GM18951 (cell line): ENCODE results near the gene PI4KA.

Experiments
- POLR2A ChIP-seq: IDR thresholded peaks from 4 replicates; pipeline ENCODE4 v1.6.1; 2011; ENCODE audit warnings: mild to moderate bottlenecking; ENCODE audit not compliant: insufficient read length, insufficient read depth; ENCODE audit errors: extremely low read depth
- in situ Hi-C: fragments of 300-500 bp; cut with MboI; formaldehyde crosslinking; loops from one replicate; pipeline ENCODE4 v1.12.0; 2022; ENCODE audit warnings: low sequenced_read_pairs, mixed read lengths, inconsistent platforms; ENCODE audit not compliant: unreplicated experiment

PI4KA gene

DNA sequence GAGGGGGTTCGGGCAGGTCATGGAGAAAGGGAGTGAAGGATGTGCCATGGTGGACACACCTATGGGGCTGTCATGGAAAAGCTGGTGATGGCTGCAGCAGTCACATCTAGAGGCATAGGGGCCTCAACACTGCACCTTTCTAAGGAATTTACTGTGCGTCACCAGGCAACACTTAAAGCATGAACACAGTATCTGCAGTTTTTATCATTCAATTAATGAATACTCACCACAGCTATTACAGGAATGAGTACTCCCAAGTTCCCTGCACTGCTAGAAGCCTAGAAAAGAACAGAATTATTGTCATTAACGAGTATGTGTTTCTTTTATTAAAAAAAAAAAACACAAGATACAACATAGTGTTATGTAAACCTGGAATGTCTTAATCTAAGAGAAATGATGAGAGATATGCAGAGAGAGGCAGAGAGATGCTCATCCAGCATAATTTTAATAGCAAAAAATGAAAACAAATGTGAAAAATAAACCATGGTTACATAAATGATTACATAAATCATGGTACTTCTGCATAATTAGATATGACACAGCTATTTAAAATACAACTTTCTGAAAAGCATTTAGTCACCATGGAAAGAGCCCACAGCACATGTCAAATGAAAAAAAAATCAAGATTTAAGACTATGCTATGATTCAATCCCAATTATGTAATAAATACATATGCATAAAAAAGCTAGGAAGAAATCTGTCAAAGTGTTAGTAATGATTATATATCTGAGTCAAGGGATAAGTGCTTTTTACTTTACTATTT is 65.5 kb downstream of the PI4KA start:
- no peak for TF ChIP-seq POLR2A
- in situ Hi-C loops, result no loop called here

DNA sequence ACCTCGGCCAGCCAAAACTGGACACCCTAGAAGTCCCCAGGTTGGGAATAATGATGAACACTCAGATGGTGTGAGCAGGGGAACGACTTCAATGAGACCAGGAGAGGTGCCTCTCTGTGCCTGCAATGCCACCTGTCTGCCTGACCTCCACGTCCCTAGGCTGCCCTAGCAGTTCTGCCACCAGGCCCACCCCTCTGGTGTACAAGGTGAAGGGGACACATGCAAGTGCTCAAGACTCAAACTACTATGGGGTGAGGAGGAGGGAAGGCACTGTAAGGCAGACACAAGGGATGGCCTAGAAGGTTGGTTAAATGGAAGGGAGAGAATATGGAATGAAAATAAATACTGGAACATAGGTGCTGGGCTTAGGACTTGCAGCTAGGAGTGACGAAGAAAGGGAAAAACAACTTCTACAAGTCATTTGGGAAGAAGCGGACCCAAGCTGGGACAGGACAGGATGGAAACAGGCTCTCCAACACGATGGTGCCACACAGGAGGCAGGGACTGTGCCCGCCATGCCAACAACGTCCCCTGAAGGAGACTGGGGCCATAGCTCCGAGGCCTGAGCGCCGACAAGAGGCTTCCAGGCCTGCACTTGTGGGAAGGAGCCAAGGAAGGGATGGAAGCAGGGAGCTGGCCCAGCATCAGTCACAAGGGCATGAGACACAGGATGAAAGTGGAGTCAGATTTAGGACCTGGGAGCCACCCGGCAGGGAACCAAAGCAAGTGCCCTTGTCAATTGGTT is 66.2 kb downstream of the PI4KA start:
- no peak for TF ChIP-seq POLR2A
- in situ Hi-C loops, result no loop called here

DNA sequence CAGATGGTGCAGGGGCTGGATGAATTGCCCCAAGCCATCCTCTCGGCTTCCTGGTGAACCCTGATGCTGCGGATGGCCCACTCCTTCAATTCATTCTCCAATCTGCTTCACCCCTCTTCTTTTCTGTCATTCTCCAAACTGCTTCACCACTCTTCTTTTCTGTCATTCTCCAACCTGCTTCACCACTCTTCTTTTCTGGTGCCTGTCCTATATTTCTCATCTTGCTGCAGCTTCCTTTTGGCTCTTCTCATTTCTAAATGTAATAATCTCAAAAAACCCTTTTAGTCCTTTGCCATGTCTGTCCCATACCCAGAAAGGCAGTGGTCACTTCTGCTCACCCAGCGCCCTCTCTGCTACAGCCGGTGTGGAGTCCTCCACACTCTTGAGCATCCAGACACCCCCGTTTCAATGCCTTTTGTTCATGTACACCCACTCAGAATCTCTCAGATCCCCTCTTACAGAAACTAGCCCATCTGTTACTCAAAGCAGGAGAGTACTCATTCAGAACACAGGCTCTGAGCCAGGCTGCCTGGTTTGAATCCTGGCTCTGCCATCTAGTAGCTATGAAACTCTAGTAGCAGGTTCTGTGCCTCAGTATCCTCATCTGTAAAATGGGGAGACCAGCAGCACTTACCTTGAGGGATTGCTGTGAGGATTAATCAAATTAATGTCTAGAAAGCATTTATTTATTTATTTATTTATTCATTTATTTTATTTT is 69.8 kb downstream of the PI4KA start:
- no peak for TF ChIP-seq POLR2A

DNA sequence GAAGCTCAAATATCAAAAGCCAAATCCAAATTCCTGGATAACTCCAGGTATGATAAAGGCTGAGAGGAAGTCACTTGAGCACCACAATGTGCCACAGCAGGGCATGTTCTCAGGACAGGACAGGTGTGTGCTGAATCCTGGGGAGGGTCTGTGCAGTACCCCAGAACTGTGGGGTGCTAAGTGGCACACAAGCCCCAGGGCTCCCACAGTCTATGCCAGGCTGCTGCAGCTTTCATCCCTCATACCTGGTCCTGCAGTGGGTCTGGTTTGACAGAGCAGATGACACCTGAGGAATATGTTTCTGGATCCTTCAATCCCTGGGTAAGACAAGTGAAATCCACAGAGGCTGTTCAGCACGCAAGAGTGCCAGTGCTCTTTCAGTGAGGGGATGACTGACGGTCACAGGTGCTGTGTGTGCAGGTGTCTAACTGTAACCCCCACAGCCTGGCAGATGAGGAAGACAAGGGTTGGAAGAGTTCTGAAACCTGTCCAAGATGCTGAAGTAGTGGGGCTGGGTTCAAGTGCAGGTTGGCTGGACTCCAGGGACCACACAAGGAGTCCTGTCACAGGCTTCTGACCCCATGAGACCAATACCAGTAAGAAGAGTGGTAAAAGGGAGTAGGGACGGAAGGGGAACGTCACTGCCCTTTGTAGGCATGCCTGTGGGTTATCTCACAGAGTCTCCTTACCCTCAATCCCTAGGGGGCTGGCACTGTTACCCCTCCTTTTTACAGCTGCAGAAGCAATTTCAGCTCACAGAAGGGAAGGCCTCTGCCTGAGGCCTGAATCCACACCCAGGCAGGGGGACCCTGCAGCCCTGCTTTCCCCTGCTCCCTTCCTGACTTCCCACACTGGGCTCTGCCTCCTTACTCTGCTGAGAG is 70.6 kb downstream of the PI4KA start:
- in situ Hi-C loops, result no loop called here

More for the DNA sequence above, 69.8 kb downstream of the PI4KA start:
- in situ Hi-C loops, result no loop called here

DNA sequence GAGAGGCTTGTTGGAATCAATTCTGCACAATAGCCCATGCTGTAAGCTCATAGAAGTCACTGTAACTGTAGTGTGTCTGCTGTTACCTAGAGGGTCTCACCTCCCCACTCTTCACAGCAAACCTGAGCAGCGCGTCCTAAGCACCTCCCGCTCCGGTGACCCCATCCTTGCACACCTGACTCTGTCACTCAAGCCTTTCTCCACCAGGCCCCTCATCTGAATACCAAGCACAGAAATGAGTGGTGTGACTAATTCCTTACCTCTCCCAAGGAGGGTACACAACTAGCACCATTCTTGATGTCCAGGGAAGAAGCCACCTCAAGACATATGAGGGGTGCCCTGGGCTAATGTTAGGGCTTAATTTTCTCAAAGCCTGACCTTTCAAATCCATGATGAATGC is 71.4 kb downstream of the PI4KA start:
- TF ChIP-seq POLR2A, result no peak
- in situ Hi-C loops, result no loop called here

More for the DNA sequence above, 70.6 kb downstream of the PI4KA start:
- no peak for TF ChIP-seq POLR2A

DNA sequence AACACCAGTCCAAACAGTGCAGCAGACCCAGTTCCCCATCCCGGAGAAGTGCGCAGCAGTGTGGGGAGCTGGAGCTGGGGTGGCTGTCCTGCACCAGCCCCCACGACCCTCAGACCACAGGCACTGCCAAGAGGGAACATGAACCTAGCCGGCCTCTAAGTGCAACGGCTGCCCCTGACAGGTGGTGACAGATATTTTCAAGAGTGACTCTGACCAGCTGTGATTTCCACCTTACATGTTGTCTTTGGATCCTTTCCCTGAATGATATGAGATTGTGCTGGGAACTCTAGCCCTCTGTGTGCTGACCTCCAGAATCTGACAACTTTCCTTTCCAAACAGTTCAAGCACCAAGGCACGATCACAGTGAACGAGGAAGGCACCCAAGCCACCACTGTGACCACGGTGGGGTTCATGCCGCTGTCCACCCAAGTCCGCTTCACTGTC is 72.1 kb downstream of the PI4KA start:
- no peak for TF ChIP-seq POLR2A
- in situ Hi-C loops, result no loop called here

DNA sequence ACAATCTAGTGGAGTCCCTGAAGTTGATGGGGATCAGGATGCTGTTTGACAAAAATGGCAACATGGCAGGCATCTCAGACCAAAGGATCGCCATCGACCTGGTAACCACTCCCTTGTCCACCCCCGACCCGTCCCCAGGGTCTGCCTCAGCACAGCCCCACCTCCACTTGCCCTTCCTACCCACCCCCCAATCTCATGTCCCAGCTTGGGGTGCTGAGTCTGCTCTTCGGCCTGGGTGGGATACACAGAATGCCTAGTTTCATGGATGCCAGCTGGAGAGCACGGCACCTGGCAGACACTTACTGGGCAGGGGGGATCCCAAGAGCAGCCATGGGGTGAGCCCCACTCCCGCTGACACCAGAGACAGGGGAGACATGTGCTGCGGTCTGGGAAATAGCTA is 72.6 kb downstream of the PI4KA start:
- no peak for TF ChIP-seq POLR2A
- in situ Hi-C loops, result no loop called here

DNA sequence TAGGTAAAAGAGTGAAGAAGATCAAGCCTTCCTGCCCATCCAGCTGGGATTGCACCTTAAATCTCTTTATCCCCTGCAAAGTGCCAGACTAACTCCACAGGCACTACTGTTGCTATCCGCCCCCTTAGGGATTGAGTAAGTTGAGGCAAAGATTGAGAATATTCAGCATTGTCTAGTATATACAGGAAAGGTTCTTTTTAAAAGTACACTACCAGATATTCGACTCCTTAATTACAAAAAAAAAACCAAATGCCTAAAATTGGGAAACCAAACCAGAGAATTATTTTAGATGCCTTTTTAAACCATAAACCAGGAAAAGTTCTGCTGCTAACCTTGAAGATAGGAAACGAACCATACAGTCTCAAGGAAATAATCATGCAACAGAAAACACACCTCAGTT is 73.2 kb downstream of the PI4KA start:
- in situ Hi-C loops, result no loop called here

DNA sequence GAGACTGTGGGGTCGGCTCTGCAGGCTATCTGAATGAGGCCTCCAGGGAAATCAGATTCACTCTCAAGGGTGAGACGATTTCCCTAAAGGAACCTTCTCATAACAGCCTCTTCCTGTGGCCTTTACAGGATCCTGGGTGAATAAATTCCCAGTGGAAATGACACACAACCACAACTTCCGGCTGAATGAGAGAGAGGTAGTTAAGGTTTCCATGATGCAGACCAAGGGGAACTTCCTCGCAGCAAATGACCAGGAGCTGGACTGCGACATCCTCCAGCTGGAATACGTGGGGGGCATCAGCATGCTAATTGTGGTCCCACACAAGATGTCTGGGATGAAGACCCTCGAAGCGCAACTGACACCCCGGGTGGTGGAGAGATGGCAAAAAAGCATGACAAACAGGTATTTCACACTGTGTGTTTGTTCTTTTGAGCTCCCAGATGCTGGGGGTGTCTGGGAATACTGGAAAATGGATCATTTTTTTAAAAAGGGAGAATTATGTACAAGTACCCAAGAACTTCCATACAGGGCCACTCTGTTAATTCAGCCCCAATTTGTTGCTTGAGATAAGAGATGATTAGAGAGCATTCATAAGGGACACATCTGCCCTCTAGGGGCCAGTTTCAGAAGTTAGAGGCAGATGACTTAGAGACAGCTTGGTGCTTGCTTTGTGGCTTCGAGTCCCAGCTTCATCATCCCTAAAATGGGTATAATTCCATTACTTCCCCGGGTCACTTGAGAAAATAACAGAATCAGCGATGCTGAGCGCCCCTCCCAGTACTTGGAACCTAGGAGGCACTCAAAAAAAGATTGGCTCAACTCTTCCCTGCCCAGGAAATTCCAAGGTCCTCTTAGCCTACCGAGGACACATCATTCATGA is 74.5 kb downstream of the PI4KA start:
- no peak for TF ChIP-seq POLR2A
- in situ Hi-C loops, result no loop called here

More for the DNA sequence above, 73.2 kb downstream of the PI4KA start:
- no peak for TF ChIP-seq POLR2A

DNA sequence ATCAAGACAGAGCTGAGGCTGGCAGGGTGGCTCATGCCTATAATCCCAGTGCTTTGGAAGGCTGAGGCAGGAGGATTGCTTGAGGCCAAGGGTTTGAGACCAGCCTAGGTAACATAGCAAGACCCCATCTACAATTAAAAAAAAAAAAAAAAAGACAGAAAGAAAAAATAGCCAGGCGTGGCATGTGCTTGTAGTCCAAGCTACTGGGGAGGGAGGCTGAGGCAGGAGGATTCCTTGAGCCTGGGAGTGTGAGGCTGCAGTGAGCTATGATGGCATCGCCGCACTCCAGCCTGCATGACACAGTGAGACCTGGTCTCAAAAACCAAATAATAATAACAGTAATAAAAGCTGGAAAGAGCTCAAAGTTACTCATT is 75.3 kb downstream of the PI4KA start:
- no peak for TF ChIP-seq POLR2A
- in situ Hi-C loops, result no loop called here

DNA sequence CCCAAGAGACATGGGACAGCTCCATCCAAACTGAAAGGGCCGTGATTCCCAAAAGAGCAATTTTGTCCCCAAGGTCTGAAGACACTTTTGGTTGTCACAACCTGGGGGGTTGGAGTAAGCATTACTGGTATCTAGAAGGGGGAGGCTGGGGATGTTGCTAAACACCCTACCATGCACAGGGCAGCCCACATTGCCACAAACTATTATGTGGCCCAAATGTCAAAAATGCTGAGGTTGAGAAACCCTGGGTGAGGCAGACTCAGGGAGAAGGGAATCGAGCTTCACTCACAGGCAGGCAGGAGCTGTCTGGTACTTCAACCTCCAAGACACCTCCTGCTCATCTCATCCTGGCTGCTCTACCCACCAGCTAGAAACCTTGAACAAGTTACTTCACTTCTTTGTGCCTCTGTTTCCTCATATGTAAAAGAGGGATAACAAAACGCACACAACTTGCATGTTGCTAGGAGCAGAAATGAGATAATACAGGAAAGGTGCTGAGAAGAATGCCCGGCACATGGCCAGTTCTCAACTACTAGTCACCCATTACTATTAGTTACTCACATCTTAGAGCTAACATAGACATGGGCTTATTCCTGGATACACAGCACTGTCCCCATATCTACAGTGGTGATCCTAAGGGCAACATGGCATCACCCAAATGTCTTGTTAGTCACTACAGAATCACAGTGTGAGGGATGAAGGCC is 75.9 kb downstream of the PI4KA start:
- no peak for TF ChIP-seq POLR2A
- in situ Hi-C loops, result no loop called here
